HG02852 (cell line): ENCODE results near the gene AMDHD2.
"Not testable (repeated sequence)": the region's sequence is repeated elsewhere in the genome, so short reads cannot be mapped to it uniquely, and the experiment has no call there.

ENCODE experiments used
- ATAC-seq: cut with Tn5 transposase; IDR thresholded peaks from one replicate; pipeline ENCODE4 v1.9.1; 2021; ENCODE audit warnings: mild to moderate bottlenecking, moderate library complexity; ENCODE audit not compliant: unreplicated experiment

The AMDHD2 gene

DNA sequence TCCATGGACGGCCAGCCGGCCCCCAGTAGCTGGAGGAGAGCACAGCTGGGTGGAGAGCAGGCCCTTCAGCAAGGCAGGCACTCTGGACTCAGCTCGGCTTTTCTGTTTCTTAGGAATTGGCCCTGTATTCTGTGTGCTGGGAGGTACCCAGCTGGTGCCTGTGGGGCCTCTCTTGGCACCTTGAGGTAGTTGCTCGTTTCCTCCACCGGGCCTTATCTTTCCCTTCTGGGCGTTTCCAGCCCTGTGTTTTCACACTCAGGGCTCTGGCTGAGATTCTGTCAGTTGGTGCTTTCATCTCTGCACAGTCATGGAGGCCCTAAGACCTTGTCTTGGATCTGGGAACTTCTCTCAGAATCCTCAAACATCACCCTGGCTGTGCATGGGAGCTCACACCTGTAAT lies 47.3 kb downstream of the AMDHD2 start:
- not testable (repeated sequence) for ATAC-seq

DNA sequence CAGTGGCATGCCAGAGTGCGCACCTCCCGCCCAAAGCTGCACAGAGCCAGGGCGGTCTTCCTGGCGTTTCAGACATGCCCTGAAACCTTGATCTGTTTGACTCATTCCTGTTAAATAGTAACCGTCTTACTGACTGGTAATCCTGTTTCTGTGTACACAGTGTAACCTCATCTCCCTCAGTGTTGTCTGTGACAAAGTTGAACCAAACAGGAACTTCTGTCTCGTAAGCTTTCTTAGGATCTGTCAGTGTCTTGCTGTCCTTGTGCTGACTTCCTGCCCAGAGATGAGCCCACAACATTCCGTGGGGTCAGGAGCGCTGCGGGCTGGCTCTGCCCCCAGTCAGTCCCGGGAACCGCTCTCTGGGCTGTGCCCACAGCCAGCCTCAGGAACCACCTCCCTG lies 48.4 kb downstream of the AMDHD2 start:
- not testable (repeated sequence) for ATAC-seq

GRCh38 chr16:2572704-2573103 lies 52.5 kb downstream of the AMDHD2 start:
- ATAC-seq, result not testable (repeated sequence)

DNA sequence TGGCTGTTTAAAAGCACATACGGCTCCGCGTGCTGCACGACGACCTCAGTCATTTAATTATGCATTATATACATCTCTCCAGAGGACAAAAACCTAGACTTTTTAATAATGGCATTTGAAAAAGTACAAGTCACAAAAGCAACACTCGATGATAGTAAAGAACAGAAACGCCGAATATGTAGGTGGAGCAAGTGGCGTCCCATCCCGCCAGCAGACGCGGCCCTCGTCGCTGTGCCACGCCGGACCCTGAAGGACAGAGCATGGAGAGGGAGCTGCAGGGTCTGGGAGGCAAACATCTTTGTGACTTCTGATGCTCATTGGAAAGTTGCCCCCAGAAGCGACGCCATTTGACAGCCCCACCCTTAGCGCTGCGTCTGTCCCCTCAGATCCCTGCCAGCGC lies 55.7 kb downstream of the AMDHD2 start:
- not testable (repeated sequence) for ATAC-seq

GRCh38 chr16:2577044-2577443 lies 56.9 kb downstream of the AMDHD2 start:
- not testable (repeated sequence) for ATAC-seq

GRCh38 chr16:2578905-2579304 lies 58.7 kb downstream of the AMDHD2 start:
- ATAC-seq, result not testable (repeated sequence)

GRCh38 chr16:2580143-2580542 lies 60.0 kb downstream of the AMDHD2 start:
- ATAC-seq, result not testable (repeated sequence)

- not testable (repeated sequence) for ATAC-seq
Observed at GRCh38 chr16:2580818-2581217, 60.6 kb downstream of the AMDHD2 start.
